ENCODE results near the gene RNF148. TPM values are rescaled to one million over a fixed set of nuclear protein-coding genes. Genes with fewer than 3 reads are reported as not detected.

Gene RNF148
- total and polyA plus RNA-seq, 9 of the 15 experiments (the other 6 are each of a cell fraction or from before 2014, with no cell fraction given) = not detected

DNA sequence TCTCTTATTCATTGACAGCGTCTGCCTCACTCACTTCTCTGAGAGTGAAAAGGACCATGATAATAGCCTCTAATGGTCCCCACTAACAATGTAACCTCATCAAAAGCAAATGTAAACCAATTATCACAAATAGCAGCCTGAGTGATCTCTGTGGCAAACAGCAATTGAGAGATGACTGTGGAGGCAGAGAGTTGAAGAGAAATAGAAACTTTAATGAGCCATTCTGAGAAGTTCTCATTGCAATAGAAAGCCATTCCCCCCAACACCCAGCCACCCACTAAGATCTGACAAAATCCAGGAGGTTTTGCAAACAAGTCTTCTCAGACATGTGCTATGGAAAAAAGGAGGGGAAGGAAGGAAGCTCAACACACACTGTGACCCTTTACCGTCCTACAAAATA lies 44.2 kb upstream of the RNF148 start:
- POLR2A ChIA-PET = no interaction called here
- no peak for TF ChIP-seq POLR2H (tag; IDR thresholded peaks at IDR 0.05; ENCODE audit: low read depth)
- no peak for TF ChIP-seq ATF2 (CRISPR knock-in tag; IDR thresholded peaks at IDR 0.05)
- no peak for TF ChIP-seq ZNF354B (CRISPR knock-in tag; IDR thresholded peaks at IDR 0.05)
- no peak for TF ChIP-seq TSC22D4 (tag; IDR thresholded peaks at IDR 0.05)
- no peak for TF ChIP-seq NFIC (IDR thresholded peaks at IDR 0.05)
- TF ChIP-seq NCOA2 (IDR thresholded peaks at IDR 0.05; ENCODE audit: partially characterized antibody in 2 of 2) = no peak
- no peak for TF ChIP-seq TAF1 (IDR thresholded peaks at IDR 0.05; ENCODE audit: control insufficient read depth, extremely low read depth, insufficient read depth, low read length, severe bottlenecking)
- no peak for TF ChIP-seq HIVEP1 (CRISPR knock-in tag; IDR thresholded peaks at IDR 0.05)
- no peak for TF ChIP-seq DEAF1 (CRISPR knock-in tag; IDR thresholded peaks at IDR 0.05)
- TF ChIP-seq ZBTB49 (CRISPR knock-in tag; IDR thresholded peaks at IDR 0.05; ENCODE audit: borderline replicate concordance) = no peak
- TF ChIP-seq BCOR (IDR thresholded peaks at IDR 0.05) = no peak
- TF ChIP-seq ELF2 (CRISPR knock-in tag; IDR thresholded peaks at IDR 0.05) = no peak
- no peak for TF ChIP-seq ZNF212 (CRISPR knock-in tag; IDR thresholded peaks at IDR 0.05)
- TF ChIP-seq ZNF140 (CRISPR knock-in tag; IDR thresholded peaks at IDR 0.05) = no peak
- Histone ChIP-seq H3K4me3 (no peak overlapping the region), H3K4me2 (ENCODE audit: insufficient read depth, low read length) (no peak overlapping the region), H3K79me2 (ENCODE audit: control insufficient read depth, insufficient read depth, low read length) (no peaks in the 10 kb centered on the region), H3K36me3 (ENCODE audit: control insufficient read depth, insufficient read depth, low read length) (no peaks in the 10 kb centered on the region), H3K27ac (ENCODE audit: extremely low read depth, low read depth, low read length) (no peak overlapping the region), H3K27me3 (ENCODE audit: control insufficient read depth in 2 of 2, insufficient read depth in 2 of 2, low read length in 2 of 2) (no peaks in the 10 kb centered on the region), H3K9me3 (replicated peaks; ENCODE audit: control insufficient read depth, insufficient read depth, low read depth, low read length) (no peaks in the 10 kb centered on the region; the same call in 1 of the 2 replicates), H3K9ac (ENCODE audit: insufficient read depth in 1 of 2, low read depth in 2 of 2, low read length in 2 of 2) (no peak overlapping the region), H3K4me1 (replicated peaks in 1 of 2; ENCODE audit: control insufficient read depth in 2 of 2, insufficient read depth in 2 of 2, low read length in 2 of 2) (no peaks in the 10 kb centered on the region), H3K9me1 (ENCODE audit: control insufficient read depth, insufficient read depth, low read length) (no peaks in the 10 kb centered on the region), H2AFZ (ENCODE audit: low read depth, low read length) (no peak overlapping the region), H4K20me1 (replicated peaks; ENCODE audit: control insufficient read depth, insufficient read depth, low read length) (no peaks in the 10 kb centered on the region)
- in situ Hi-C loops (cut with MboI) (no loop called here), intact Hi-C loops (cut with micrococcal nuclease) (no loop called here)
- BruUV-seq (replicated peaks) = no TSS peak
- no peak for DNase-seq (ENCODE audit: extremely low read depth in 1 of 4, low spot score in 3 of 4)
- CTCF ChIA-PET (ENCODE audit: low intra/inter-chr PET ratio) = no interaction called here
- no peak for ATAC-seq
- no peak for FAIRE-seq
- WGBS (ENCODE audit: insufficient coverage, low coverage, missing lambda C conversion rate) = 0% methylated on average over 2 of the region's 2 CpGs
